ENCODE measurements around the gene FBH1.

GRCh38 chr10:5913736-5914135 lies 23.7 kb downstream of the FBH1 start:
- no peak for TF ChIP-seq POLR2AphosphoS5 (IDR thresholded peaks at IDR 0.05; ENCODE audit: low read depth, low read length)
- TF ChIP-seq CTCF (IDR thresholded peaks at IDR 0.05): no peak
